Keratinocyte (primary cell): ENCODE results near the gene GTF2F1. TPM values are rescaled to one million over a fixed set of nuclear protein-coding genes. Genes with fewer than 3 reads are reported as not detected.

Experiments used
- DNase-seq: peaks from one replicate; pipeline ENCODE4 v3.0.0-alpha.2; 2011; ENCODE audit warnings: low read depth, missing footprints, low spot score
- FAIRE-seq: peaks from 2 replicates; lab custom pipeline; 2011; peaks lifted over from hg19 to GRCh38; lab: Jason Lieb, UNC
- H2AFZ ChIP-seq: 2 replicates; pipeline ENCODE4 v1.6.0; 2012; ENCODE audit warnings: low read length, control low read depth, inconsistent platforms; ENCODE audit not compliant: control insufficient read depth
- H3K27ac ChIP-seq: 2 replicates; pipeline ENCODE4 v1.5.1; 2011; ENCODE audit warnings: low read length; ENCODE audit not compliant: control insufficient read depth, insufficient read depth
- H3K27me3 ChIP-seq: 3 replicates; pipeline ENCODE4 v1.6.0; 2011; ENCODE audit warnings: low read length; ENCODE audit not compliant: control insufficient read depth, insufficient read depth; ENCODE audit errors: extremely low read depth
- H3K36me3 ChIP-seq, 2 experiments: 2 replicates in 1 of 2; 3 replicates in 1 of 2; pipeline ENCODE4 v1.5.1; 2011; ENCODE audit warnings: low read length in 2 of 2, mild to moderate bottlenecking in 1 of 2; ENCODE audit not compliant: control insufficient read depth in 2 of 2, insufficient read depth in 2 of 2; ENCODE audit errors: extremely low read depth in 1 of 2
- H3K4me1 ChIP-seq: 3 replicates; pipeline ENCODE4 v1.5.1; 2011; ENCODE audit warnings: low read length; ENCODE audit not compliant: control insufficient read depth, insufficient read depth; ENCODE audit errors: extremely low read depth
- H3K4me2 ChIP-seq: 3 replicates; pipeline ENCODE4 v1.6.0; 2011; ENCODE audit warnings: low read depth, low read length; ENCODE audit not compliant: control insufficient read depth, insufficient read depth; ENCODE audit errors: extremely low read depth
- H3K4me3 ChIP-seq, 3 experiments: fragments of 200-600 bp in 1 of 3; sonication (generic) in 1 of 3; 2 replicates in 2 of 3; 3 replicates in 1 of 3; pipeline ENCODE4 v1.5.1; 2011 to 2016; ENCODE audit warnings: low read length in 3 of 3, mild to moderate bottlenecking in 3 of 3, control low read depth in 2 of 3, inconsistent platforms in 1 of 3, low read depth in 1 of 3, mixed read lengths in 1 of 3, mixed run types in 1 of 3, moderate library complexity in 1 of 3; ENCODE audit not compliant: control insufficient read depth in 2 of 3, insufficient read depth in 2 of 3; ENCODE audit errors: extremely low read depth in 1 of 3
- H3K79me2 ChIP-seq: 2 replicates; pipeline ENCODE4 v1.6.0; 2012; ENCODE audit warnings: low read length; ENCODE audit not compliant: control insufficient read depth, insufficient read depth
- H3K9ac ChIP-seq: 3 replicates; pipeline ENCODE4 v1.6.0; 2011; ENCODE audit warnings: low read length; ENCODE audit not compliant: control insufficient read depth, insufficient read depth; ENCODE audit errors: extremely low read depth
- H3K9me1 ChIP-seq: 3 replicates; pipeline ENCODE4 v1.6.0; 2011; ENCODE audit warnings: low read length; ENCODE audit not compliant: control insufficient read depth, insufficient read depth; ENCODE audit errors: extremely low read depth
- H3K9me3 ChIP-seq: 2 replicates; pipeline ENCODE4 v1.5.1; 2012; ENCODE audit warnings: low read depth, low read length; ENCODE audit not compliant: control insufficient read depth
- H4K20me1 ChIP-seq: 3 replicates; pipeline ENCODE4 v1.6.0; 2011; ENCODE audit warnings: low read length; ENCODE audit not compliant: control insufficient read depth, insufficient read depth; ENCODE audit errors: extremely low read depth
- EZH2 ChIP-seq: IDR thresholded peaks from one replicate; pipeline ENCODE4 v1.6.1; 2012; ENCODE audit warnings: inconsistent platforms, mild to moderate bottlenecking, low read length, moderate library complexity
- dilution Hi-C: fragments of 300-500 bp; cut with MboI; formaldehyde crosslinking; loops from one replicate; pipeline ENCODE4 v1.7.0; 2020; ENCODE audit warnings: low sequenced_read_pairs; ENCODE audit not compliant: extremely low pct_ligation_motif_present
- polyA plus RNA-seq, 5 experiments: library from polyadenylated mRNA; depleted of rRNA in 3 of 5; stranded (reverse) in 3 of 5; stranded (forward) in 1 of 5; unstranded in 1 of 5; fragments of >200 nt; gene quantifications; 1 replicate in 1 of 5; 2 replicates in 3 of 5; 3 replicates in 1 of 5; pipeline versions ENCODE4 v1.2.1 to v1.2.3, GENCODE V29; 2011 to 2012; ENCODE audit warnings: missing spikeins in 2 of 5, low read depth in 1 of 5, low replicate concordance in 1 of 5
- TF ChIP-seq, protein P1 (sequence below), 3 experiments: IDR thresholded peaks in 1 of 3; conservative IDR thresholded peaks in 1 of 3; optimal IDR thresholded peaks in 1 of 3; 2 replicates in 2 of 3; 3 replicates in 1 of 3; pipeline versions ENCODE3 to v1.5.1; 2011; ENCODE audit warnings: low read length in 3 of 3, mild to moderate bottlenecking in 3 of 3, moderate library complexity in 2 of 3, control low read depth in 1 of 3, inconsistent platforms in 1 of 3; ENCODE audit not compliant: insufficient read depth in 2 of 3; ENCODE audit errors: extremely low read depth in 1 of 3

The GTF2F1 gene
- polyA plus RNA-seq, 1 donor (not counting 4 experiments of a cell fraction or from before 2014, with no cell fraction given): 37.3 TPM

DNA sequence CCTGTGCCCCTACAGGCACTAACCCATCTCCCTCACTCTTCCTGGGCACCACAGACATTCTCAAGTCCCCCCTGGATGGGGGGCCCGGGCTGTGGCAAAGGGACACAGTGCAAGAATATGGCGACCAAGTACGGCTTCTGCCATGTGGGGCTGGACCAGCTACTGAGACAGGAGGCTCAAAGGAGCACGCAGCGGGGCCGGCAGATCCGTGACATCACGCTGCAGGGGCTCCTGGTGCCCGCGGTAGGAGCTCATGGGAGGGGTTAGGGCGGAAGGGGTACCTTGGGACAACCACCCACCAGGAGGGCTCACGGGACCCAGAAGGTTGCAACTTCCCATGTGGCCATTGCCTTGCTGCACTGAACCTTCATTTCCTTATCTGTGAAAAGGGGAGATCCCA, 3.3 kb upstream of the GTF2F1 start:
- Histone ChIP-seq H3K36me3 (no peaks in the 10 kb centered on the region), H3K27ac (no peak overlapping the region), H4K20me1 (no peaks in the 10 kb centered on the region), H3K27me3 (no peaks in the 10 kb centered on the region), H3K4me2 (no peak overlapping the region), H3K79me2 (peaks cover 17% of the 10 kb centered on the region), H3K4me1 (peaks cover 13% of the 10 kb centered on the region), H3K9ac (no peak overlapping the region), H3K9me1 (no peaks in the 10 kb centered on the region), H3K9me3 (no peaks in the 10 kb centered on the region), H2AFZ (no peak overlapping the region), H3K4me3 (no peak overlapping the region)
- FAIRE-seq (no peak), DNase-seq (no peak)
- TF ChIP-seq EZH2: no peak
- TF ChIP-seq, protein P1, sequence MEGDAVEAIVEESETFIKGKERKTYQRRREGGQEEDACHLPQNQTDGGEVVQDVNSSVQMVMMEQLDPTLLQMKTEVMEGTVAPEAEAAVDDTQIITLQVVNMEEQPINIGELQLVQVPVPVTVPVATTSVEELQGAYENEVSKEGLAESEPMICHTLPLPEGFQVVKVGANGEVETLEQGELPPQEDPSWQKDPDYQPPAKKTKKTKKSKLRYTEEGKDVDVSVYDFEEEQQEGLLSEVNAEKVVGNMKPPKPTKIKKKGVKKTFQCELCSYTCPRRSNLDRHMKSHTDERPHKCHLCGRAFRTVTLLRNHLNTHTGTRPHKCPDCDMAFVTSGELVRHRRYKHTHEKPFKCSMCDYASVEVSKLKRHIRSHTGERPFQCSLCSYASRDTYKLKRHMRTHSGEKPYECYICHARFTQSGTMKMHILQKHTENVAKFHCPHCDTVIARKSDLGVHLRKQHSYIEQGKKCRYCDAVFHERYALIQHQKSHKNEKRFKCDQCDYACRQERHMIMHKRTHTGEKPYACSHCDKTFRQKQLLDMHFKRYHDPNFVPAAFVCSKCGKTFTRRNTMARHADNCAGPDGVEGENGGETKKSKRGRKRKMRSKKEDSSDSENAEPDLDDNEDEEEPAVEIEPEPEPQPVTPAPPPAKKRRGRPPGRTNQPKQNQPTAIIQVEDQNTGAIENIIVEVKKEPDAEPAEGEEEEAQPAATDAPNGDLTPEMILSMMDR (optimal IDR thresholded peaks at IDR 0.05 in 1 of 3, IDR thresholded peaks at IDR 0.05 in 1 of 3, conservative IDR thresholded peaks at IDR 0.05 in 1 of 3; ENCODE audit: extremely low read depth in 1 of 3, insufficient read depth in 2 of 3, low read length in 3 of 3): no peak
- dilution Hi-C loops: no loop called here

DNA sequence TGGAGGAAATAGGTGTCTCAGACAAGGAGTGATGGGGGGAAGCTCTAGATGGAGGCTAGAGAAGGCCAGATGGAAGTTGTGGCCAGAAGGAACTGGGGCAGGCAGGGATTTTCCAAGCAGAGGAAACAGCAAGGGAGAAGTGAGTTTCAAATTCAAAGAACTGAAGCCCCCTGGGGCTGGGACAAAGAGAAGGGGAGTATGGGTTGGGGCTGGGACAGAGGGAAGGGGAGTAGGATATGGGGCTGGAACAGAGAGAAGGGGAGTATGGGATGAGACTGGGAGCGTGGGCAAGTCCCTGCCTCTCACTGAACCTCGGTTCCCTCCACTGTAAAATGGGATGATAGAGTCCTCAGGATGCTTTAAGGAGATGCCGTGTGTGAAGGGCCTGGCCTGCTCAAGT, 1.9 kb upstream of the GTF2F1 start:
- H3K9me3 ChIP-seq: no peaks in the 10 kb centered on the region
- no peak overlapping the region for H3K9ac ChIP-seq
- H3K36me3 ChIP-seq: peaks cover 2 to 6% of the 10 kb centered on the region in 2 experiments
- H3K4me2 ChIP-seq: no peak overlapping the region
- H2AFZ ChIP-seq: no peak overlapping the region
- no peak overlapping the region for H3K27ac ChIP-seq
- FAIRE-seq (no peak), DNase-seq (no peak)
- dilution Hi-C loops: no loop called here
- no peaks in the 10 kb centered on the region for H4K20me1 ChIP-seq
- no peaks in the 10 kb centered on the region for H3K27me3 ChIP-seq
- TF ChIP-seq, protein P1 (optimal IDR thresholded peaks at IDR 0.05 in 1 of 3, IDR thresholded peaks at IDR 0.05 in 1 of 3, conservative IDR thresholded peaks at IDR 0.05 in 1 of 3; ENCODE audit: extremely low read depth in 1 of 3, insufficient read depth in 2 of 3, low read length in 3 of 3): no peak
- TF ChIP-seq EZH2: no peak
- peaks cover 22% of the 10 kb centered on the region for H3K79me2 ChIP-seq
- no peaks in the 10 kb centered on the region for H3K9me1 ChIP-seq
- peaks cover 13% of the 10 kb centered on the region for H3K4me1 ChIP-seq
- H3K4me3 ChIP-seq: no peak overlapping the region
